Measurements from ENCODE around the gene STXBP5.

- TF ChIP-seq SMC3 (IDR thresholded peaks at IDR 0.05; ENCODE audit: low read depth, low read length): no peak
- TF ChIP-seq, protein P1, sequence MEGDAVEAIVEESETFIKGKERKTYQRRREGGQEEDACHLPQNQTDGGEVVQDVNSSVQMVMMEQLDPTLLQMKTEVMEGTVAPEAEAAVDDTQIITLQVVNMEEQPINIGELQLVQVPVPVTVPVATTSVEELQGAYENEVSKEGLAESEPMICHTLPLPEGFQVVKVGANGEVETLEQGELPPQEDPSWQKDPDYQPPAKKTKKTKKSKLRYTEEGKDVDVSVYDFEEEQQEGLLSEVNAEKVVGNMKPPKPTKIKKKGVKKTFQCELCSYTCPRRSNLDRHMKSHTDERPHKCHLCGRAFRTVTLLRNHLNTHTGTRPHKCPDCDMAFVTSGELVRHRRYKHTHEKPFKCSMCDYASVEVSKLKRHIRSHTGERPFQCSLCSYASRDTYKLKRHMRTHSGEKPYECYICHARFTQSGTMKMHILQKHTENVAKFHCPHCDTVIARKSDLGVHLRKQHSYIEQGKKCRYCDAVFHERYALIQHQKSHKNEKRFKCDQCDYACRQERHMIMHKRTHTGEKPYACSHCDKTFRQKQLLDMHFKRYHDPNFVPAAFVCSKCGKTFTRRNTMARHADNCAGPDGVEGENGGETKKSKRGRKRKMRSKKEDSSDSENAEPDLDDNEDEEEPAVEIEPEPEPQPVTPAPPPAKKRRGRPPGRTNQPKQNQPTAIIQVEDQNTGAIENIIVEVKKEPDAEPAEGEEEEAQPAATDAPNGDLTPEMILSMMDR (conservative IDR thresholded peaks at IDR 0.05; ENCODE audit: low read depth, low read length): no peak
- no peak for TF ChIP-seq POLR2A (IDR thresholded peaks at IDR 0.05; ENCODE audit: low read depth, low read length)
- no peak for TF ChIP-seq MAZ (IDR thresholded peaks at IDR 0.05; ENCODE audit: borderline replicate concordance, low read depth, low read length)
- TF ChIP-seq RAD21 (IDR thresholded peaks at IDR 0.05; ENCODE audit: low read length): no peak
- TF ChIP-seq RFX5 (IDR thresholded peaks at IDR 0.05; ENCODE audit: low read depth, low read length): no peak
- TF ChIP-seq MAFK (IDR thresholded peaks at IDR 0.05; ENCODE audit: low read depth, low read length): no peak
- TF ChIP-seq CHD1 (IDR thresholded peaks at IDR 0.05; ENCODE audit: low read depth, low read length): no peak
- TF ChIP-seq, protein P2, sequence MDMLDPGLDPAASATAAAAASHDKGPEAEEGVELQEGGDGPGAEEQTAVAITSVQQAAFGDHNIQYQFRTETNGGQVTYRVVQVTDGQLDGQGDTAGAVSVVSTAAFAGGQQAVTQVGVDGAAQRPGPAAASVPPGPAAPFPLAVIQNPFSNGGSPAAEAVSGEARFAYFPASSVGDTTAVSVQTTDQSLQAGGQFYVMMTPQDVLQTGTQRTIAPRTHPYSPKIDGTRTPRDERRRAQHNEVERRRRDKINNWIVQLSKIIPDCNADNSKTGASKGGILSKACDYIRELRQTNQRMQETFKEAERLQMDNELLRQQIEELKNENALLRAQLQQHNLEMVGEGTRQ (IDR thresholded peaks at IDR 0.05; ENCODE audit: low read depth, low read length): no peak
- TF ChIP-seq CEBPB (IDR thresholded peaks at IDR 0.05; ENCODE audit: low read depth, low read length): no peak
Measured at GRCh38 chr6:147248859-147249258, 44.6 kb downstream of the STXBP5 start.

Data from IMR-90 (cell line).